ENCODE data around the gene BTRC. TPM values are rescaled to one million over a fixed set of nuclear protein-coding genes. Genes with fewer than 3 reads are reported as not detected.
"Not testable (repeated sequence)": the region's sequence is repeated elsewhere in the genome, so short reads cannot be mapped to it uniquely, and the experiment has no call there.

Gene BTRC
- total RNA-seq, 2 donors from 2014 or later, result 21.8 to 31.5 TPM

- H3K9me3 Mint-ChIP-seq, result no peaks in the 10 kb centered on the region
- no peak overlapping the region for H3K4me3 Mint-ChIP-seq
- H3K4me1 Mint-ChIP-seq (ENCODE audit: low read depth), result no peaks in the 10 kb centered on the region
- no peaks in the 10 kb centered on the region for H3K36me3 Mint-ChIP-seq (ENCODE audit: insufficient read depth in 2 of 2)
- no peak overlapping the region for H3K27ac Mint-ChIP-seq
- no peak for ATAC-seq (replicated peaks in 1 of 2)
- peaks cover 30% of the 10 kb centered on the region for H3K27me3 Mint-ChIP-seq (ENCODE audit: low read depth)
- no peak for DNase-seq
These were observed 24.5 kb upstream of the BTRC start for GRCh38 chr10:101329341-101330032.

- no peaks in the 10 kb centered on the region for H3K4me1 Mint-ChIP-seq (ENCODE audit: low read depth)
- peaks cover 26% of the 10 kb centered on the region for H3K27me3 Mint-ChIP-seq (ENCODE audit: low read depth)
- no peak overlapping the region for H3K4me3 Mint-ChIP-seq
- no peak overlapping the region for H3K27ac Mint-ChIP-seq
- no peaks in the 10 kb centered on the region for H3K9me3 Mint-ChIP-seq
- ATAC-seq (replicated peaks in 1 of 2), result no peak
- DNase-seq, result no peak
- no peaks in the 10 kb centered on the region for H3K36me3 Mint-ChIP-seq (ENCODE audit: insufficient read depth in 2 of 2)
These were observed 23.7 kb upstream of the BTRC start for GRCh38 chr10:101330231-101330630.

GRCh38 chr10:101330631-101331225 is 23.2 kb upstream of the BTRC start:
- H3K27me3 Mint-ChIP-seq (ENCODE audit: low read depth), result peaks cover 21% of the 10 kb centered on the region

GRCh38 chr10:101331956-101332355 is 22.0 kb upstream of the BTRC start:
- Mint-ChIP-seq H3K4me1 (ENCODE audit: low read depth) (no peaks in the 10 kb centered on the region), H3K27ac (no peak overlapping the region), H3K9me3 (no peaks in the 10 kb centered on the region), H3K27me3 (ENCODE audit: low read depth) (peaks cover 17% of the 10 kb centered on the region), H3K36me3 (ENCODE audit: insufficient read depth in 2 of 2) (no peaks in the 10 kb centered on the region), H3K4me3 (no peak overlapping the region)
- DNase-seq, result no peak
- peak in 1 of 2 donors; percentile 62 for ATAC-seq (replicated peaks in 1 of 2)

More at GRCh38 chr10:101330631-101331225, 23.2 kb upstream of the BTRC start:
- no peaks in the 10 kb centered on the region for H3K4me1 Mint-ChIP-seq (ENCODE audit: low read depth)
- H3K36me3 Mint-ChIP-seq (ENCODE audit: insufficient read depth in 2 of 2), result no peaks in the 10 kb centered on the region
- H3K9me3 Mint-ChIP-seq, result no peaks in the 10 kb centered on the region
- no peak overlapping the region for H3K4me3 Mint-ChIP-seq
- H3K27ac Mint-ChIP-seq, result no peak overlapping the region
- DNase-seq (no peak), ATAC-seq (replicated peaks in 1 of 2) (peak in 1 of 2 donors; percentile 32)

- H3K27me3 Mint-ChIP-seq (ENCODE audit: low read depth); H3K4me3 Mint-ChIP-seq; H3K27ac Mint-ChIP-seq; H3K9me3 Mint-ChIP-seq; H3K4me1 Mint-ChIP-seq (ENCODE audit: low read depth); DNase-seq; ATAC-seq (replicated peaks in 1 of 2); H3K36me3 Mint-ChIP-seq (ENCODE audit: insufficient read depth in 2 of 2): not testable (repeated sequence)
These were observed 19.7 kb upstream of the BTRC start for GRCh38 chr10:101334259-101334658.

- DNase-seq, result no peak
- Mint-ChIP-seq H3K4me1 (ENCODE audit: low read depth) (no peaks in the 10 kb centered on the region), H3K36me3 (ENCODE audit: insufficient read depth in 2 of 2) (no peaks in the 10 kb centered on the region), H3K27ac (no peak overlapping the region), H3K4me3 (no peak overlapping the region), H3K27me3 (ENCODE audit: low read depth) (no peaks in the 10 kb centered on the region), H3K9me3 (no peaks in the 10 kb centered on the region)
- no peak for ATAC-seq (replicated peaks in 1 of 2)
These were observed 17.6 kb upstream of the BTRC start for GRCh38 chr10:101336382-101336781.

- H3K9me3 Mint-ChIP-seq, result no peaks in the 10 kb centered on the region
- no peaks in the 10 kb centered on the region for H3K4me1 Mint-ChIP-seq (ENCODE audit: low read depth)
- H3K4me3 Mint-ChIP-seq, result no peak overlapping the region
- DNase-seq, result no peak
- H3K36me3 Mint-ChIP-seq (ENCODE audit: insufficient read depth in 2 of 2), result no peaks in the 10 kb centered on the region
- H3K27ac Mint-ChIP-seq, result no peak overlapping the region
- no peak for ATAC-seq (replicated peaks in 1 of 2)
- H3K27me3 Mint-ChIP-seq (ENCODE audit: low read depth), result no peaks in the 10 kb centered on the region
These were observed 16.1 kb upstream of the BTRC start for GRCh38 chr10:101337836-101338235.

- H3K4me1 Mint-ChIP-seq (ENCODE audit: low read depth), result no peaks in the 10 kb centered on the region
- no peak overlapping the region for H3K27ac Mint-ChIP-seq
- H3K9me3 Mint-ChIP-seq, result no peaks in the 10 kb centered on the region
- no peaks in the 10 kb centered on the region for H3K27me3 Mint-ChIP-seq (ENCODE audit: low read depth)
- DNase-seq (no peak), ATAC-seq (replicated peaks in 1 of 2) (no peak)
- H3K36me3 Mint-ChIP-seq (ENCODE audit: insufficient read depth in 2 of 2), result no peaks in the 10 kb centered on the region
- no peak overlapping the region for H3K4me3 Mint-ChIP-seq
These were observed 12.5 kb upstream of the BTRC start for GRCh38 chr10:101341438-101341837.

- ATAC-seq (replicated peaks in 1 of 2) (no peak), DNase-seq (no peak)
- Mint-ChIP-seq H3K4me3 (no peak overlapping the region), H3K36me3 (ENCODE audit: insufficient read depth in 2 of 2) (no peaks in the 10 kb centered on the region), H3K9me3 (no peaks in the 10 kb centered on the region), H3K4me1 (ENCODE audit: low read depth) (no peaks in the 10 kb centered on the region), H3K27me3 (ENCODE audit: low read depth) (peaks cover 12% of the 10 kb centered on the region), H3K27ac (no peak overlapping the region)
These were observed 7.8 kb upstream of the BTRC start for GRCh38 chr10:101346177-101346576.

- Mint-ChIP-seq H3K4me1 (ENCODE audit: low read depth) (peaks cover 24% of the 10 kb centered on the region), H3K9me3 (no peaks in the 10 kb centered on the region), H3K27me3 (ENCODE audit: low read depth) (peaks cover 12% of the 10 kb centered on the region), H3K4me3 (no peak overlapping the region), H3K36me3 (ENCODE audit: insufficient read depth in 2 of 2) (peaks cover 3 to 6% of the 10 kb centered on the region in 2 donors), H3K27ac (no peak overlapping the region)
- no peak for ATAC-seq (replicated peaks in 1 of 2)
- no peak for DNase-seq
These were observed 2.9 kb upstream of the BTRC start for GRCh38 chr10:101351017-101351416.

- Mint-ChIP-seq H3K4me1 (ENCODE audit: low read depth) (peaks cover 28% of the 10 kb centered on the region), H3K27me3 (ENCODE audit: low read depth) (peaks cover 12% of the 10 kb centered on the region), H3K9me3 (no peaks in the 10 kb centered on the region), H3K4me3 (no peak overlapping the region), H3K36me3 (ENCODE audit: insufficient read depth in 2 of 2) (peaks cover 3 to 6% of the 10 kb centered on the region in 2 donors), H3K27ac (no peak overlapping the region)
- DNase-seq (no peak), ATAC-seq (replicated peaks in 1 of 2) (no peak)
These were observed 2.5 kb upstream of the BTRC start for GRCh38 chr10:101351477-101351876.

- Mint-ChIP-seq H3K27me3 (ENCODE audit: low read depth) (peaks cover 12% of the 10 kb centered on the region), H3K4me1 (ENCODE audit: low read depth) (peaks cover 33% of the 10 kb centered on the region), H3K4me3 (peak overlapping the region in 1 of 2 donors; percentile 85)
- not testable (repeated sequence) for DNase-seq; H3K9me3 Mint-ChIP-seq; H3K36me3 Mint-ChIP-seq (ENCODE audit: insufficient read depth in 2 of 2); H3K27ac Mint-ChIP-seq; ATAC-seq (replicated peaks in 1 of 2)
These were observed 1.1 kb upstream of the BTRC start for GRCh38 chr10:101352857-101353256.

GRCh38 chr10:101354328-101355071 is 535 bp downstream of the BTRC start:
- peak; percentile 10 to 25 for ATAC-seq (replicated peaks in 1 of 2)
- peaks cover 33% of the 10 kb centered on the region for H3K4me1 Mint-ChIP-seq (ENCODE audit: low read depth)

More at GRCh38 chr10:101354328-101355071, 535 bp downstream of the BTRC start:
- Mint-ChIP-seq H3K9me3 (no peaks in the 10 kb centered on the region), H3K36me3 (ENCODE audit: insufficient read depth in 2 of 2) (peaks cover 3 to 6% of the 10 kb centered on the region in 2 donors), H3K27me3 (ENCODE audit: low read depth) (peaks cover 3% of the 10 kb centered on the region), H3K4me3 (peak overlapping the region; percentile 85 to 97), H3K27ac (peak overlapping the region; percentile 77)
- DNase-seq, result peak; percentile 48 to 50

Measured in activated T-cell treated with anti-CD3 and anti-CD28 coated beads, Interleukin-2, amount 50 U/mL, for 72 hours (primary cell).